ENCODE results near the gene GRAP2.

GRAP2 gene

GRCh38 chr22:40018051-40018450 lies 117.2 kb downstream of the GRAP2 start:
- DNase-seq (ENCODE audit: low read depth) = no peak
- H3K4me3 ChIP-seq (ENCODE audit: control insufficient read depth, low read depth, low read length) = no peak overlapping the region
- no peak for TF ChIP-seq CTCF (IDR thresholded peaks at IDR 0.05; ENCODE audit: control insufficient read depth, insufficient read depth, low read depth, low read length, missing control alignments)

GRCh38 chr22:40019100-40019499 lies 118.2 kb downstream of the GRAP2 start:
- H3K4me3 ChIP-seq (ENCODE audit: control insufficient read depth, low read depth, low read length) = no peak overlapping the region
- no peak for TF ChIP-seq CTCF (IDR thresholded peaks at IDR 0.05; ENCODE audit: control insufficient read depth, insufficient read depth, low read depth, low read length, missing control alignments)
- DNase-seq (ENCODE audit: low read depth) = no peak

GRCh38 chr22:40020956-40021355 lies 120.1 kb downstream of the GRAP2 start:
- H3K4me3 ChIP-seq (ENCODE audit: control insufficient read depth, low read depth, low read length) = no peak overlapping the region
- no peak for DNase-seq (ENCODE audit: low read depth)
- TF ChIP-seq CTCF (IDR thresholded peaks at IDR 0.05; ENCODE audit: control insufficient read depth, insufficient read depth, low read depth, low read length, missing control alignments) = no peak

GRCh38 chr22:40021401-40022000 lies 120.6 kb downstream of the GRAP2 start:
- H3K4me3 ChIP-seq (ENCODE audit: control insufficient read depth, low read depth, low read length) = no peak overlapping the region
- DNase-seq (ENCODE audit: low read depth) = no peak
- TF ChIP-seq CTCF (IDR thresholded peaks at IDR 0.05; ENCODE audit: control insufficient read depth, insufficient read depth, low read depth, low read length, missing control alignments) = no peak

- TF ChIP-seq CTCF (IDR thresholded peaks at IDR 0.05; ENCODE audit: control insufficient read depth, insufficient read depth, low read depth, low read length, missing control alignments) = no peak
- DNase-seq (ENCODE audit: low read depth) = no peak
- H3K4me3 ChIP-seq (ENCODE audit: control insufficient read depth, low read depth, low read length) = no peak overlapping the region
Observed at GRCh38 chr22:40022536-40023240, 121.8 kb downstream of the GRAP2 start.

Data from AG09309 (cell line).